OCI-LY7 (cell line): Measurements from ENCODE around the gene MRAS.

ENCODE experiments used
- CTCF ChIP-seq: fragments of 200-600 bp; sonication (generic); conservative IDR thresholded peaks from 2 replicates; pipeline ENCODE4 v1.5.1; 2014; ENCODE audit warnings: mild to moderate bottlenecking, antibody characterized with exemption, low read length, moderate library complexity, mixed read lengths
- EZH2phosphoT487 ChIP-seq: fragments of 200-600 bp; sonication (generic); IDR thresholded peaks from 2 replicates; pipeline ENCODE4 v1.6.1; 2018; ENCODE audit warnings: low read depth, borderline replicate concordance, mild to moderate bottlenecking, mixed run types, antibody characterized with exemption, low read length, moderate library complexity, mixed read lengths

- TF ChIP-seq CTCF (no peak), EZH2phosphoT487 (no peak)
Measured at GRCh38 chr3:138360869-138361525, 12.6 kb downstream of the MRAS start.
